Brain pericyte (primary cell): Measurements from ENCODE around the gene RGS17.
"Not testable (repeated sequence)": the region's sequence is repeated elsewhere in the genome, so short reads cannot be mapped to it uniquely, and the experiment has no call there.

Experiments used
- DNase-seq: peaks from one replicate; pipeline ENCODE4 v3.0.0-alpha.2; 2012; ENCODE audit warnings: low read depth, low spot score

Gene RGS17

GRCh38 chr6:152985300-152985699 is 145.8 kb downstream of the RGS17 start:
- DNase-seq: not testable (repeated sequence)

- no peak for DNase-seq
These were observed 146.6 kb downstream of the RGS17 start for GRCh38 chr6:152984513-152984872.

GRCh38 chr6:152983637-152984512 is 147.2 kb downstream of the RGS17 start:
- no peak for DNase-seq

- DNase-seq: peak; percentile 95
These were observed 148.0 kb downstream of the RGS17 start, which contains the start of gene FBXO5 for GRCh38 chr6:152982904-152983636. Gene FBXO5, minus strand, starts transcription at chr6:152983041. Its CDS starts 82 bp downstream, at chr6:152982959.

GRCh38 chr6:152981989-152982903 is 148.8 kb downstream of the RGS17 start:
- no peak for DNase-seq

GRCh38 chr6:152981219-152981618 is 149.9 kb downstream of the RGS17 start:
- DNase-seq: no peak

GRCh38 chr6:152980656-152981055 is 150.4 kb downstream of the RGS17 start:
- no peak for DNase-seq

GRCh38 chr6:152979116-152979515 is 152.0 kb downstream of the RGS17 start:
- no peak for DNase-seq

GRCh38 chr6:152978058-152978457 is 153.0 kb downstream of the RGS17 start:
- no peak for DNase-seq

GRCh38 chr6:152977556-152977955 is 153.5 kb downstream of the RGS17 start:
- no peak for DNase-seq

GRCh38 chr6:152976749-152977148 is 154.3 kb downstream of the RGS17 start:
- no peak for DNase-seq

GRCh38 chr6:152975204-152975915 is 155.7 kb downstream of the RGS17 start:
- DNase-seq: no peak

GRCh38 chr6:152973916-152974315 is 157.2 kb downstream of the RGS17 start:
- DNase-seq: no peak

- DNase-seq: no peak
These were observed 161.2 kb downstream of the RGS17 start for GRCh38 chr6:152969688-152970418.

- not testable (repeated sequence) for DNase-seq
These were observed 164.8 kb downstream of the RGS17 start for GRCh38 chr6:152966168-152966894.

GRCh38 chr6:152959333-152959732 is 171.7 kb downstream of the RGS17 start:
- no peak for DNase-seq

- no peak for DNase-seq
These were observed 173.3 kb downstream of the RGS17 start for GRCh38 chr6:152957796-152958195.
